Endothelial cell of umbilical vein (primary cell): Measurements from ENCODE around the gene PCDH15. TPM values are rescaled to one million over a fixed set of nuclear protein-coding genes. Genes with fewer than 3 reads are reported as not detected.

Source experiments
- BruUV-seq: library from RNA; stranded (reverse); fragments of 400-500 nt; replicated peaks from 2 replicates; lab custom pipeline; 2021; lab: Mats Ljungman, UMichigan
- CTCF ChIA-PET: fragments of 300-600, 350-600 bp; sonication (Branson Sonifier 250); formaldehyde crosslinking; loops from one replicate; lab custom pipeline; 2021; ENCODE audit warnings: antibody characterized with exemption, inconsistent platforms; lab: Charles Lee
- POLR2A ChIA-PET: fragments of 300-600, 350-600 bp; sonication (Branson Sonifier 250); formaldehyde crosslinking; loops from one replicate; lab custom pipeline; 2021; ENCODE audit warnings: antibody characterized with exemption, inconsistent platforms; lab: Charles Lee
- DNase-seq: peaks from one replicate; pipeline ENCODE4 v3.0.0-alpha.2; 2011; ENCODE audit warnings: low read depth, low spot score
- FAIRE-seq: peaks from 2 replicates; lab custom pipeline; 2011; peaks lifted over from hg19 to GRCh38; lab: Jason Lieb, UNC
- H2AFZ ChIP-seq: 2 replicates; pipeline ENCODE4 v1.6.0; 2012; ENCODE audit warnings: low read depth, low read length, control low read depth, inconsistent platforms
- H3K27ac ChIP-seq: 2 replicates; pipeline ENCODE4 v1.5.1; 2011; ENCODE audit warnings: low read depth, mild to moderate bottlenecking, control low read depth, low read length, moderate library complexity; ENCODE audit not compliant: insufficient read depth
- H3K27me3 ChIP-seq, 2 experiments: 2 replicates each; pipeline versions ENCODE4 v1.6.0 to v1.6.1; 2011; ENCODE audit warnings: low read length in 2 of 2, mixed read lengths in 1 of 2; ENCODE audit not compliant: control insufficient read depth in 2 of 2, insufficient read depth in 2 of 2
- H3K36me3 ChIP-seq, 2 experiments: 2 replicates in 1 of 2; 3 replicates in 1 of 2; pipeline ENCODE4 v1.5.1; 2011; ENCODE audit warnings: low read length in 2 of 2, mild to moderate bottlenecking in 1 of 2, moderate library complexity in 1 of 2; ENCODE audit not compliant: control insufficient read depth in 2 of 2, insufficient read depth in 2 of 2; ENCODE audit errors: extremely low read depth in 1 of 2
- H3K4me1 ChIP-seq: 3 replicates; pipeline ENCODE4 v1.5.1; 2011; ENCODE audit warnings: mild to moderate bottlenecking, low read length; ENCODE audit not compliant: control insufficient read depth, insufficient read depth; ENCODE audit errors: extremely low read depth
- H3K4me2 ChIP-seq: 2 replicates; pipeline ENCODE4 v1.6.1; 2011; ENCODE audit warnings: low read length, control low read depth, mixed read lengths; ENCODE audit not compliant: insufficient read depth
- H3K4me3 ChIP-seq, 3 experiments: fragments of 200-600 bp in 1 of 3; sonication (generic), shearing (Covaris generic) in 1 of 3; replicated peaks in 1 of 3; 2 replicates each; pipeline ENCODE4 v1.5.1; 2011 to 2016; ENCODE audit warnings: control low read depth in 3 of 3, low read length in 3 of 3, mild to moderate bottlenecking in 2 of 3, inconsistent platforms in 1 of 3, low read depth in 1 of 3, moderate library complexity in 1 of 3; ENCODE audit not compliant: insufficient read depth in 1 of 3
- H3K79me2 ChIP-seq: 2 replicates; pipeline ENCODE4 v1.6.0; 2012; ENCODE audit warnings: low read length, inconsistent platforms; ENCODE audit not compliant: control insufficient read depth, insufficient read depth
- H3K9ac ChIP-seq: replicated peaks from 2 replicates; pipeline ENCODE3; 2011; ENCODE audit warnings: low read length, control low read depth; ENCODE audit not compliant: insufficient read depth; ENCODE audit errors: extremely low read depth
- H3K9me1 ChIP-seq: replicated peaks from 3 replicates; pipeline ENCODE4 v1.6.0; 2011; ENCODE audit warnings: mild to moderate bottlenecking, low read length; ENCODE audit not compliant: control insufficient read depth, insufficient read depth; ENCODE audit errors: extremely low read depth
- H3K9me3 ChIP-seq: replicated peaks from 2 replicates; pipeline ENCODE4 v1.5.1; 2012; ENCODE audit warnings: low read length, inconsistent platforms; ENCODE audit not compliant: control insufficient read depth, insufficient read depth
- H4K20me1 ChIP-seq: replicated peaks from 2 replicates; pipeline ENCODE3; 2011; ENCODE audit warnings: mild to moderate bottlenecking, low read length; ENCODE audit not compliant: control insufficient read depth, insufficient read depth; ENCODE audit errors: extremely low read depth
- EZH2 ChIP-seq: IDR thresholded peaks from 2 replicates; pipeline ENCODE4 v1.6.1; 2012; ENCODE audit warnings: borderline replicate concordance, low read depth, mild to moderate bottlenecking, moderate library complexity, low read length, inconsistent platforms; ENCODE audit not compliant: severe bottlenecking
- FOS ChIP-seq: IDR thresholded peaks from 2 replicates; pipeline ENCODE4 v1.6.1; 2011; ENCODE audit warnings: mild to moderate bottlenecking, low read length, moderate library complexity, borderline replicate concordance; ENCODE audit not compliant: insufficient read depth
- GATA2 ChIP-seq: IDR thresholded peaks from 2 replicates; pipeline ENCODE4 v1.7.0; 2011; ENCODE audit warnings: low read depth, mild to moderate bottlenecking, moderate library complexity, mixed read lengths, low read length; ENCODE audit not compliant: insufficient read length, insufficient read depth
- JUN ChIP-seq: IDR thresholded peaks from 2 replicates; pipeline ENCODE4 v1.6.1; 2011; ENCODE audit warnings: borderline replicate concordance, low read depth; ENCODE audit not compliant: insufficient read length, insufficient read depth
- MYC ChIP-seq: IDR thresholded peaks from one replicate; pipeline ENCODE4 v1.6.1; 2011; ENCODE audit warnings: mild to moderate bottlenecking, low read depth, low read length
- POLR2A ChIP-seq: IDR thresholded peaks from 2 replicates; pipeline ENCODE4 v1.6.1; 2012; ENCODE audit warnings: low read depth, mild to moderate bottlenecking, control low read depth, low read length
- POLR2AphosphoS5 ChIP-seq: IDR thresholded peaks from 2 replicates; pipeline ENCODE4 v1.6.1; 2012; ENCODE audit warnings: low read depth, mild to moderate bottlenecking, control low read depth, low read length, moderate library complexity; ENCODE audit not compliant: insufficient read depth
- dilution Hi-C: fragments of 300-500 bp; cut with MboI; formaldehyde crosslinking; loops from one replicate; pipeline ENCODE4 v1.15.0; 2019; ENCODE audit warnings: low sequenced_read_pairs; ENCODE audit not compliant: extremely low pct_ligation_motif_present
- intact Hi-C: fragments of 100-400 bp; cut with micrococcal nuclease; formaldehyde crosslinking; loops from one replicate; pipeline ENCODE4 v1.10.0; 2022
- polyA plus RNA-seq, 4 experiments: library from polyadenylated mRNA; depleted of rRNA in 3 of 4; stranded (reverse) in 3 of 4; unstranded in 1 of 4; fragments of >200 nt; gene quantifications; 2 replicates each; pipeline versions ENCODE4 v1.2.1 to v1.2.3, GENCODE V29; 2011 to 2012; ENCODE audit warnings: missing spikeins in 1 of 4
- total RNA-seq: library from RNA; stranded (reverse); gene quantifications from 2 replicates; pipeline ENCODE4 v1.2.3, GENCODE V29; 2021
- TF ChIP-seq, protein P1 (sequence below): IDR thresholded peaks from 2 replicates; pipeline ENCODE4 v1.6.1; 2011; ENCODE audit not compliant: insufficient read depth, insufficient read length
- TF ChIP-seq, protein P2 (sequence below), 2 donors: IDR thresholded peaks; 1 replicate in 1 of 2; 2 replicates in 1 of 2; pipeline ENCODE4 v1.5.1; 2011; ENCODE audit warnings: low read length in 2 of 2, mild to moderate bottlenecking in 2 of 2, moderate library complexity in 2 of 2, control low read depth in 1 of 2, inconsistent platforms in 1 of 2, low read depth in 1 of 2; ENCODE audit not compliant: insufficient read depth in 1 of 2; ENCODE audit errors: extremely low read depth in 1 of 2

PCDH15 gene
- total and polyA plus RNA-seq, 2 donors (not counting 3 experiments of a cell fraction or from before 2014, with no cell fraction given), result 0.04 TPM; not detected in 1

DNA sequence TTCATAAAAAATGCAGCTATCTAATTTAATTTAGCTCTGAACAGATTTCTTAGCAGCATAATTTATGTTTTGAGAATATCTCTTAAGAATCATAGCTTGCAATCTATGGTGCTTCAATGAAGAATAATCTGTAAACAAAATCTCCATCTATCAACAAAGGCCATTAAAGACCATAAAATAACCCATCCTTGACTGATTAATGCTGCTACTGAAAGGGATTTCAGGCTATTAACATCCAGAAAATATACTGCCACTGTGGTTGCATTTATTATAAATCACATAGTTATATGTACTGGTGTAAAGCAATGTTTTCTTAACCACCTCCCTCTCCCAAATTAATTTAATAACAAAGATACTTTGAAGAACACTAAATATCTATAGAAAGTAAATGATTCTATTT, 191.6 kb downstream of the PCDH15 start:
- no peak for TF ChIP-seq EZH2
- H3K27me3 ChIP-seq, result no peaks in the 10 kb centered on the region
- H3K4me1 ChIP-seq, result peaks cover 23% of the 10 kb centered on the region
- intact Hi-C loops (no loop called here), dilution Hi-C loops (no loop called here)
- FAIRE-seq (no peak), DNase-seq (no peak)
- H3K36me3 ChIP-seq, result no peaks in the 10 kb centered on the region
- no peak overlapping the region for H3K9ac ChIP-seq
- ChIA-PET POLR2A (no interaction called here), CTCF (no interaction called here)
- H3K9me1 ChIP-seq, result no peaks in the 10 kb centered on the region
- BruUV-seq, result no TSS peak
- no peaks in the 10 kb centered on the region for H3K79me2 ChIP-seq
- H3K9me3 ChIP-seq, result no peaks in the 10 kb centered on the region
- no peak overlapping the region for H3K27ac ChIP-seq
- H3K4me3 ChIP-seq, result no peak overlapping the region
- H2AFZ ChIP-seq, result no peak overlapping the region
- no peaks in the 10 kb centered on the region for H4K20me1 ChIP-seq
- no peak overlapping the region for H3K4me2 ChIP-seq

DNA sequence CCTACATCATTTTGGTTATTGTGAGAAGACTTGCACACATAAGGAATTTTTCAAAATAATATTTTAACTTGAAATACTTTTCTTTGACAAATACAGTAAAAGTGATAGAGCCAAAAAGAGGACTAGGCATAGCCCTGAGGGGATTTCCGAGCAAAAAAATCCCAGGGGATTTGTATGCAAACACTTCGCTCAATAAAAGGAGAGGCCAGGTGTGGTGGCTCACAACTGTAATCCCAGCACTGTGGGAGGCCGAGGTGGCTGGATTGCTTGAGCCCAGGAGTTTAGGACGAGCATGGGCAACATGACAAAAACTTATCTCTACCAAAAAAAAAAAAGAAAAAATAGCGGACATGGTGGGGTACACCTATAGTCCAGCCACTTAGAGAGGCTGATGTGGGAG, 193.0 kb downstream of the PCDH15 start:
- no peaks in the 10 kb centered on the region for H3K9me1 ChIP-seq
- FAIRE-seq (no peak), DNase-seq (no peak)
- no peaks in the 10 kb centered on the region for H3K79me2 ChIP-seq
- POLR2A ChIA-PET, result no interaction called here
- H3K36me3 ChIP-seq, result no peaks in the 10 kb centered on the region
- H3K4me2 ChIP-seq, result no peak overlapping the region
- no peak overlapping the region for H3K4me3 ChIP-seq
- H2AFZ ChIP-seq, result no peak overlapping the region
- dilution Hi-C loops (no loop called here), intact Hi-C loops (no loop called here)
- no peaks in the 10 kb centered on the region for H3K27me3 ChIP-seq
- H3K9me3 ChIP-seq, result no peaks in the 10 kb centered on the region
- no TSS peak for BruUV-seq
- H3K4me1 ChIP-seq, result peaks cover 15% of the 10 kb centered on the region
- H3K27ac ChIP-seq, result no peak overlapping the region
- TF ChIP-seq, protein P1, sequence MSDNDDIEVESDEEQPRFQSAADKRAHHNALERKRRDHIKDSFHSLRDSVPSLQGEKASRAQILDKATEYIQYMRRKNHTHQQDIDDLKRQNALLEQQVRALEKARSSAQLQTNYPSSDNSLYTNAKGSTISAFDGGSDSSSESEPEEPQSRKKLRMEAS, result no peak
- TF ChIP-seq MYC (no peak), JUN (no peak), EZH2 (no peak), FOS (no peak), GATA2 (no peak), POLR2AphosphoS5 (no peak), POLR2A (no peak)
- TF ChIP-seq, protein P2, sequence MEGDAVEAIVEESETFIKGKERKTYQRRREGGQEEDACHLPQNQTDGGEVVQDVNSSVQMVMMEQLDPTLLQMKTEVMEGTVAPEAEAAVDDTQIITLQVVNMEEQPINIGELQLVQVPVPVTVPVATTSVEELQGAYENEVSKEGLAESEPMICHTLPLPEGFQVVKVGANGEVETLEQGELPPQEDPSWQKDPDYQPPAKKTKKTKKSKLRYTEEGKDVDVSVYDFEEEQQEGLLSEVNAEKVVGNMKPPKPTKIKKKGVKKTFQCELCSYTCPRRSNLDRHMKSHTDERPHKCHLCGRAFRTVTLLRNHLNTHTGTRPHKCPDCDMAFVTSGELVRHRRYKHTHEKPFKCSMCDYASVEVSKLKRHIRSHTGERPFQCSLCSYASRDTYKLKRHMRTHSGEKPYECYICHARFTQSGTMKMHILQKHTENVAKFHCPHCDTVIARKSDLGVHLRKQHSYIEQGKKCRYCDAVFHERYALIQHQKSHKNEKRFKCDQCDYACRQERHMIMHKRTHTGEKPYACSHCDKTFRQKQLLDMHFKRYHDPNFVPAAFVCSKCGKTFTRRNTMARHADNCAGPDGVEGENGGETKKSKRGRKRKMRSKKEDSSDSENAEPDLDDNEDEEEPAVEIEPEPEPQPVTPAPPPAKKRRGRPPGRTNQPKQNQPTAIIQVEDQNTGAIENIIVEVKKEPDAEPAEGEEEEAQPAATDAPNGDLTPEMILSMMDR (IDR thresholded peaks at IDR 0.05; ENCODE audit: extremely low read depth in 1 of 2, insufficient read depth in 1 of 2, low read depth in 1 of 2, low read length in 2 of 2), result no peak
- H3K9ac ChIP-seq, result no peak overlapping the region
- CTCF ChIA-PET, result interaction anchor here (1.0 kb wide), 1 partner anchor 13 kb away, joined by 3 read pairs; no protein-coding TSS in a partner anchor
- no peaks in the 10 kb centered on the region for H4K20me1 ChIP-seq
